ENCODE data around the gene EPHB1.

DNA sequence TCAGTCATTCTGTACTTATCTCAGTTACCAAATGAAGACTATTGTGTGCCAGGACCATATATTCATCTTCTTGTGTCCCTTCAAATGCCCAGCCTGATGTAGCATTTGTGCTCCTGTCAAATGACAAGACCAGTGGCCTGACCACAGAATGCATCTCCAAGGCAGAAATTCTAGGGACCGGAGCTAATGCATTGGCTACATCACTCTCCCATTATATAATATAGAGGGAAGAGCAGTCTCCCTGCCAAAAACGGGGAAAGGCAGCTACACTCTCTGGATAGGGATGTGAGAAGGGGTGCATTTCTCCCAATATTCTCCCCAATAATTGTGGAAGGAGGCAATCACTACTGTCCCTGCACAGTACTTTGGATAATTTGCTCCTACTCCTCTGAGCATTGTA, 312.0 kb downstream of the EPHB1 start:
- no peak for TF ChIP-seq BACH2 (CRISPR knock-in tag; IDR thresholded peaks at IDR 0.05; ENCODE audit: borderline replicate concordance)
- no peak for TF ChIP-seq SNAI2 (CRISPR knock-in tag; IDR thresholded peaks at IDR 0.05)
- no peak for TF ChIP-seq ZNF8 (CRISPR knock-in tag; IDR thresholded peaks at IDR 0.05)
- TF ChIP-seq, protein P1, sequence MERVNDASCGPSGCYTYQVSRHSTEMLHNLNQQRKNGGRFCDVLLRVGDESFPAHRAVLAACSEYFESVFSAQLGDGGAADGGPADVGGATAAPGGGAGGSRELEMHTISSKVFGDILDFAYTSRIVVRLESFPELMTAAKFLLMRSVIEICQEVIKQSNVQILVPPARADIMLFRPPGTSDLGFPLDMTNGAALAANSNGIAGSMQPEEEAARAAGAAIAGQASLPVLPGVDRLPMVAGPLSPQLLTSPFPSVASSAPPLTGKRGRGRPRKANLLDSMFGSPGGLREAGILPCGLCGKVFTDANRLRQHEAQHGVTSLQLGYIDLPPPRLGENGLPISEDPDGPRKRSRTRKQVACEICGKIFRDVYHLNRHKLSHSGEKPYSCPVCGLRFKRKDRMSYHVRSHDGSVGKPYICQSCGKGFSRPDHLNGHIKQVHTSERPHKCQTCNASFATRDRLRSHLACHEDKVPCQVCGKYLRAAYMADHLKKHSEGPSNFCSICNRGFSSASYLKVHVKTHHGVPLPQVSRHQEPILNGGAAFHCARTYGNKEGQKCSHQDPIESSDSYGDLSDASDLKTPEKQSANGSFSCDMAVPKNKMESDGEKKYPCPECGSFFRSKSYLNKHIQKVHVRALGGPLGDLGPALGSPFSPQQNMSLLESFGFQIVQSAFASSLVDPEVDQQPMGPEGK (CRISPR knock-in tag; IDR thresholded peaks at IDR 0.05; ENCODE audit: borderline replicate concordance) = no peak
- no peak for TF ChIP-seq OSR1 (CRISPR knock-in tag; IDR thresholded peaks at IDR 0.05)
- TF ChIP-seq CSDC2 (CRISPR knock-in tag; IDR thresholded peaks at IDR 0.05) = no peak
- TF ChIP-seq ZFP3 (CRISPR knock-in tag; IDR thresholded peaks at IDR 0.05) = no peak
- TF ChIP-seq, protein P2, sequence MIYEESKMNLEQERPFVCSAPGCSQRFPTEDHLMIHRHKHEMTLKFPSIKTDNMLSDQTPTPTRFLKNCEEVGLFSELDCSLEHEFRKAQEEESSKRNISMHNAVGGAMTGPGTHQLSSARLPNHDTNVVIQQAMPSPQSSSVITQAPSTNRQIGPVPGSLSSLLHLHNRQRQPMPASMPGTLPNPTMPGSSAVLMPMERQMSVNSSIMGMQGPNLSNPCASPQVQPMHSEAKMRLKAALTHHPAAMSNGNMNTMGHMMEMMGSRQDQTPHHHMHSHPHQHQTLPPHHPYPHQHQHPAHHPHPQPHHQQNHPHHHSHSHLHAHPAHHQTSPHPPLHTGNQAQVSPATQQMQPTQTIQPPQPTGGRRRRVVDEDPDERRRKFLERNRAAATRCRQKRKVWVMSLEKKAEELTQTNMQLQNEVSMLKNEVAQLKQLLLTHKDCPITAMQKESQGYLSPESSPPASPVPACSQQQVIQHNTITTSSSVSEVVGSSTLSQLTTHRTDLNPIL (CRISPR knock-in tag; IDR thresholded peaks at IDR 0.05; ENCODE audit: low read depth) = no peak
- TF ChIP-seq RARB (CRISPR knock-in tag; IDR thresholded peaks at IDR 0.05) = no peak
- no peak for TF ChIP-seq ISL1 (CRISPR knock-in tag; IDR thresholded peaks at IDR 0.05)

Measured in SK-N-SH treated with all-trans-retinoic acid at 6 μM for 48 hours (cell line).